ENCODE measurements around the gene SLC8A1.
"Not testable (repeated sequence)": the region's sequence is repeated elsewhere in the genome, so short reads cannot be mapped to it uniquely, and the experiment has no call there.

GRCh38 chr2:40073336-40073735 is 378.6 kb downstream of the SLC8A1 start:
- not testable (repeated sequence) for TF ChIP-seq CTCF, POLR2A (IDR thresholded peaks at IDR 0.05)
